Amniotic stem cell (primary cell): ENCODE measurements around the gene RGS4.
"Not testable (repeated sequence)": the region's sequence is repeated elsewhere in the genome, so short reads cannot be mapped to it uniquely, and the experiment has no call there.

ENCODE experiments used
- DNase-seq: peaks from one replicate; lab custom pipeline; 2025; lab: John Stamatoyannopoulos, UW

RGS4 gene

GRCh38 chr1:163068716-163069115, 445 bp upstream of the RGS4 start:
- DNase-seq, result no peak

GRCh38 chr1:163069655-163070277, 605 bp downstream of the RGS4 start:
- no peak for DNase-seq

- peak; percentile 85 for DNase-seq
These were observed 2.5 kb downstream of the RGS4 start for GRCh38 chr1:163071405-163072255.

- DNase-seq, result no peak
These were observed 3.5 kb downstream of the RGS4 start for GRCh38 chr1:163072658-163073057.

GRCh38 chr1:163074004-163074403, 4.8 kb downstream of the RGS4 start:
- no peak for DNase-seq

GRCh38 chr1:163074716-163075284, 5.6 kb downstream of the RGS4 start:
- no peak for DNase-seq

GRCh38 chr1:163076044-163076443, 6.9 kb downstream of the RGS4 start:
- no peak for DNase-seq

- no peak for DNase-seq
These were observed 7.3 kb downstream of the RGS4 start for GRCh38 chr1:163076446-163076845.

- no peak for DNase-seq
These were observed 8.0 kb downstream of the RGS4 start for GRCh38 chr1:163076981-163077761.

- DNase-seq, result no peak
These were observed 13.8 kb downstream of the RGS4 start for GRCh38 chr1:163082971-163083370.

GRCh38 chr1:163083690-163084089, 14.5 kb downstream of the RGS4 start:
- DNase-seq, result no peak

GRCh38 chr1:163084330-163084729, 15.2 kb downstream of the RGS4 start:
- DNase-seq, result no peak

- no peak for DNase-seq
These were observed 16.1 kb downstream of the RGS4 start for GRCh38 chr1:163085041-163085903.

- DNase-seq, result no peak
These were observed 16.7 kb downstream of the RGS4 start for GRCh38 chr1:163085904-163086268.

- not testable (repeated sequence) for DNase-seq
These were observed 20.0 kb downstream of the RGS4 start for GRCh38 chr1:163089117-163089516.

- DNase-seq, result no peak
These were observed 21.3 kb downstream of the RGS4 start for GRCh38 chr1:163090321-163090945.

GRCh38 chr1:163093169-163093568, 24.0 kb downstream of the RGS4 start:
- no peak for DNase-seq

- DNase-seq, result no peak
These were observed 24.4 kb downstream of the RGS4 start for GRCh38 chr1:163093579-163093978.

- no peak for DNase-seq
These were observed 25.0 kb downstream of the RGS4 start for GRCh38 chr1:163094182-163094581.

GRCh38 chr1:163094589-163094988, 25.4 kb downstream of the RGS4 start:
- DNase-seq, result no peak

GRCh38 chr1:163095213-163095612, 26.1 kb downstream of the RGS4 start:
- no peak for DNase-seq
